ENCODE measurements around the gene ABHD2.

Gene ABHD2

GRCh38 chr15:89149501-89150101 lies 61.3 kb downstream of the ABHD2 start:
- Histone ChIP-seq H2BK12ac (ENCODE audit: low read length) (no peak overlapping the region), H3K14ac (ENCODE audit: low read length) (no peak overlapping the region)
- no CpG with 5 or more reads among the region's 7 CpGs for WGBS (ENCODE audit: extremely low coverage, insufficient coverage, insufficient read length)

DNA sequence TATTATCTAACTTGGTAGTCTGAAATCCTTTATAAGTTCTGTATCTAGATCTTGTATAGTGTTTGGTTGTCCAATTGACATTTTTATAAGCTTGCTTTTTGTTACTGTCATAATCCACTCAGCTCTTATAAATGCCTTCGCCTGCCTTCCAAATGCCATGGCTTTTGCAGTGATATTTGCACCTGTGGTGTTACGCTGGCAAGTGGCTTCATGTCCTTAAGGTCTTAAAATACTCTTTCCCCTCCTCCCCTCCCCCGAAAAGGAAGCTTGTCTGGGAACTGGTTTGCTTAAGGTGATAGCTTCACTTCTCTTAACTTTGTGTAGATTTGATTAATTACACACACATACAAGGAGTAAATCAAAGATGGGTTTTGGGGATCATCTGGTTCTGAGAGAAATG lies 62.0 kb downstream of the ABHD2 start:
- no peak overlapping the region for H2BK12ac ChIP-seq (ENCODE audit: low read length)
- H2AFZ ChIP-seq (ENCODE audit: insufficient read depth, low read length, poor library complexity) = no peak overlapping the region
- WGBS (ENCODE audit: extremely low coverage, insufficient coverage, insufficient read length) = no CpG with 5 or more reads among the region's 3 CpGs
- H3K4me3 ChIP-seq (ENCODE audit: low read depth, low read length) = no peak overlapping the region
- H3K23ac ChIP-seq (ENCODE audit: low read length) = no peak overlapping the region
- H4K12ac ChIP-seq (ENCODE audit: low read depth, low read length) = no peak overlapping the region
- no peak overlapping the region for H2BK120ac ChIP-seq (ENCODE audit: insufficient read depth, low read length, poor library complexity)
- H3K4ac ChIP-seq (ENCODE audit: low read depth, low read length) = no peak overlapping the region
- no peaks in the 10 kb centered on the region for H3K79me1 ChIP-seq (ENCODE audit: low read length)
- no peak overlapping the region for H3K27ac ChIP-seq (ENCODE audit: low read depth, low read length)
- H3K79me2 ChIP-seq (ENCODE audit: control insufficient read depth, insufficient read depth, low read length, poor library complexity) = no peaks in the 10 kb centered on the region
- no peak overlapping the region for H3K4me2 ChIP-seq (ENCODE audit: low read length)
- H3K4me1 ChIP-seq (ENCODE audit: control insufficient read depth in 1 of 2, insufficient read depth in 2 of 2, low read length in 2 of 2) = no peaks in the 10 kb centered on the region
- no peak overlapping the region for H2AK5ac ChIP-seq (ENCODE audit: low read length)
- H3K9me3 ChIP-seq (ENCODE audit: insufficient read depth, low read depth, low read length) = no peaks in the 10 kb centered on the region
- no peak overlapping the region for H3K9ac ChIP-seq (ENCODE audit: low read length)
- no peak overlapping the region for H3K18ac ChIP-seq (ENCODE audit: low read length)
- DNase-seq = no peak
- no peak overlapping the region for H4K8ac ChIP-seq (ENCODE audit: low read depth, low read length)
- H4K91ac ChIP-seq (ENCODE audit: low read depth, low read length) = no peak overlapping the region
- no peaks in the 10 kb centered on the region for H3K27me3 ChIP-seq (ENCODE audit: insufficient read depth, low read length)
- peaks cover 4 to 8% of the 10 kb centered on the region in 2 experiments for H3K36me3 ChIP-seq (ENCODE audit: control insufficient read depth in 1 of 2, insufficient read depth in 2 of 2, low read length in 2 of 2)
- no peak overlapping the region for H3K14ac ChIP-seq (ENCODE audit: low read length)
- H2BK5ac ChIP-seq (ENCODE audit: low read depth, low read length, poor library complexity) = no peak overlapping the region

More at GRCh38 chr15:89149501-89150101, 61.3 kb downstream of the ABHD2 start:
- H4K8ac ChIP-seq (ENCODE audit: low read depth, low read length) = no peak overlapping the region
- no peak overlapping the region for H3K9ac ChIP-seq (ENCODE audit: low read length)
- H2BK120ac ChIP-seq (ENCODE audit: insufficient read depth, low read length, poor library complexity) = no peak overlapping the region
- no peak overlapping the region for H3K4ac ChIP-seq (ENCODE audit: low read depth, low read length)
- H3K27me3 ChIP-seq (ENCODE audit: insufficient read depth, low read length) = no peaks in the 10 kb centered on the region
- no peaks in the 10 kb centered on the region for H3K79me2 ChIP-seq (ENCODE audit: control insufficient read depth, insufficient read depth, low read length, poor library complexity)
- no peak overlapping the region for H2BK5ac ChIP-seq (ENCODE audit: low read depth, low read length, poor library complexity)
- H3K4me2 ChIP-seq (ENCODE audit: low read length) = no peak overlapping the region
- no peaks in the 10 kb centered on the region for H3K9me3 ChIP-seq (ENCODE audit: insufficient read depth, low read depth, low read length)
- no peak overlapping the region for H2AK5ac ChIP-seq (ENCODE audit: low read length)
- H3K18ac ChIP-seq (ENCODE audit: low read length) = no peak overlapping the region
- no peak overlapping the region for H4K12ac ChIP-seq (ENCODE audit: low read depth, low read length)
- H3K27ac ChIP-seq (ENCODE audit: low read depth, low read length) = no peak overlapping the region
- no peak overlapping the region for H4K91ac ChIP-seq (ENCODE audit: low read depth, low read length)
- no peak overlapping the region for H3K4me3 ChIP-seq (ENCODE audit: low read depth, low read length)
- H3K79me1 ChIP-seq (ENCODE audit: low read length) = no peaks in the 10 kb centered on the region
- H3K23ac ChIP-seq (ENCODE audit: low read length) = no peak overlapping the region
- H2AFZ ChIP-seq (ENCODE audit: insufficient read depth, low read length, poor library complexity) = no peak overlapping the region
- H3K36me3 ChIP-seq (ENCODE audit: control insufficient read depth in 1 of 2, insufficient read depth in 2 of 2, low read length in 2 of 2) = peaks cover 3 to 7% of the 10 kb centered on the region in 2 experiments
- no peaks in the 10 kb centered on the region for H3K4me1 ChIP-seq (ENCODE audit: control insufficient read depth in 1 of 2, insufficient read depth in 2 of 2, low read length in 2 of 2)
- DNase-seq = no peak

- H3K4ac ChIP-seq (ENCODE audit: low read depth, low read length) = no peak overlapping the region
- WGBS (ENCODE audit: extremely low coverage, insufficient coverage, insufficient read length) = no CpG with 5 or more reads among the region's 12 CpGs
- H3K4me3 ChIP-seq (ENCODE audit: low read depth, low read length) = no peak overlapping the region
- H4K12ac ChIP-seq (ENCODE audit: low read depth, low read length) = no peak overlapping the region
- H3K14ac ChIP-seq (ENCODE audit: low read length) = no peak overlapping the region
- H2BK12ac ChIP-seq (ENCODE audit: low read length) = no peak overlapping the region
- H3K79me1 ChIP-seq (ENCODE audit: low read length) = no peaks in the 10 kb centered on the region
- H4K8ac ChIP-seq (ENCODE audit: low read depth, low read length) = no peak overlapping the region
- H2AK5ac ChIP-seq (ENCODE audit: low read length) = no peak overlapping the region
- H3K9ac ChIP-seq (ENCODE audit: low read length) = no peak overlapping the region
- H3K36me3 ChIP-seq (ENCODE audit: control insufficient read depth in 1 of 2, insufficient read depth in 2 of 2, low read length in 2 of 2) = peaks cover 8 to 12% of the 10 kb centered on the region in 2 experiments
- no peak overlapping the region for H2AFZ ChIP-seq (ENCODE audit: insufficient read depth, low read length, poor library complexity)
- no peak for DNase-seq
- no peak overlapping the region for H2BK120ac ChIP-seq (ENCODE audit: insufficient read depth, low read length, poor library complexity)
- no peak overlapping the region for H2BK5ac ChIP-seq (ENCODE audit: low read depth, low read length, poor library complexity)
- H3K79me2 ChIP-seq (ENCODE audit: control insufficient read depth, insufficient read depth, low read length, poor library complexity) = no peaks in the 10 kb centered on the region
- H3K27ac ChIP-seq (ENCODE audit: low read depth, low read length) = no peak overlapping the region
- H3K4me2 ChIP-seq (ENCODE audit: low read length) = no peak overlapping the region
- no peaks in the 10 kb centered on the region for H3K27me3 ChIP-seq (ENCODE audit: insufficient read depth, low read length)
- H3K9me3 ChIP-seq (ENCODE audit: insufficient read depth, low read depth, low read length) = no peaks in the 10 kb centered on the region
- no peaks in the 10 kb centered on the region for H3K4me1 ChIP-seq (ENCODE audit: control insufficient read depth in 1 of 2, insufficient read depth in 2 of 2, low read length in 2 of 2)
- H3K18ac ChIP-seq (ENCODE audit: low read length) = no peak overlapping the region
- H4K91ac ChIP-seq (ENCODE audit: low read depth, low read length) = no peak overlapping the region
- no peak overlapping the region for H3K23ac ChIP-seq (ENCODE audit: low read length)
These were observed 62.8 kb downstream of the ABHD2 start for GRCh38 chr15:89150762-89151664.

- H3K9me3 ChIP-seq (ENCODE audit: insufficient read depth, low read depth, low read length) = no peaks in the 10 kb centered on the region
- H4K12ac ChIP-seq (ENCODE audit: low read depth, low read length) = no peak overlapping the region
- peaks cover 8 to 14% of the 10 kb centered on the region in 2 experiments for H3K36me3 ChIP-seq (ENCODE audit: control insufficient read depth in 1 of 2, insufficient read depth in 2 of 2, low read length in 2 of 2)
- no peak overlapping the region for H4K8ac ChIP-seq (ENCODE audit: low read depth, low read length)
- WGBS (ENCODE audit: extremely low coverage, insufficient coverage, insufficient read length) = no CpG with 5 or more reads among the region's 10 CpGs
- H4K91ac ChIP-seq (ENCODE audit: low read depth, low read length) = no peak overlapping the region
- H2AK5ac ChIP-seq (ENCODE audit: low read length) = no peak overlapping the region
- no peak overlapping the region for H3K27ac ChIP-seq (ENCODE audit: low read depth, low read length)
- no peaks in the 10 kb centered on the region for H3K27me3 ChIP-seq (ENCODE audit: insufficient read depth, low read length)
- no peak overlapping the region for H2BK12ac ChIP-seq (ENCODE audit: low read length)
- no peaks in the 10 kb centered on the region for H3K79me2 ChIP-seq (ENCODE audit: control insufficient read depth, insufficient read depth, low read length, poor library complexity)
- H3K4me1 ChIP-seq (ENCODE audit: control insufficient read depth in 1 of 2, insufficient read depth in 2 of 2, low read length in 2 of 2) = no peaks in the 10 kb centered on the region
- DNase-seq = no peak
- H2BK5ac ChIP-seq (ENCODE audit: low read depth, low read length, poor library complexity) = no peak overlapping the region
- no peak overlapping the region for H3K4me3 ChIP-seq (ENCODE audit: low read depth, low read length)
- no peak overlapping the region for H2BK120ac ChIP-seq (ENCODE audit: insufficient read depth, low read length, poor library complexity)
- no peak overlapping the region for H3K4me2 ChIP-seq (ENCODE audit: low read length)
- no peaks in the 10 kb centered on the region for H3K79me1 ChIP-seq (ENCODE audit: low read length)
- no peak overlapping the region for H3K9ac ChIP-seq (ENCODE audit: low read length)
- H3K14ac ChIP-seq (ENCODE audit: low read length) = no peak overlapping the region
- H3K18ac ChIP-seq (ENCODE audit: low read length) = no peak overlapping the region
- H3K4ac ChIP-seq (ENCODE audit: low read depth, low read length) = no peak overlapping the region
- no peak overlapping the region for H2AFZ ChIP-seq (ENCODE audit: insufficient read depth, low read length, poor library complexity)
- no peak overlapping the region for H3K23ac ChIP-seq (ENCODE audit: low read length)
These were observed 66.9 kb downstream of the ABHD2 start for GRCh38 chr15:89155122-89155521.
